Hepatocyte (in vitro differentiated cells): ENCODE results near the gene BRD3. TPM values are rescaled to one million over a fixed set of nuclear protein-coding genes. Genes with fewer than 3 reads are reported as not detected.

Experiments used
- DNase-seq: peaks from one replicate; pipeline ENCODE4 v3.0.0-alpha.2; 2016; ENCODE audit warnings: low spot score
- H2AFZ ChIP-seq: fragments of 200-600 bp; sonication (generic); 2 replicates; pipeline ENCODE4 v1.6.0; 2016; ENCODE audit warnings: antibody characterized with exemption, mild to moderate bottlenecking
- H3K27ac ChIP-seq: fragments of 200-600 bp; sonication (generic); 2 replicates; pipeline ENCODE4 v1.5.1; 2016; ENCODE audit warnings: mild to moderate bottlenecking
- H3K27me3 ChIP-seq: fragments of 200-600 bp; sonication (generic); 2 replicates; pipeline ENCODE4 v1.6.1; 2016
- H3K36me3 ChIP-seq: fragments of 200-600 bp; sonication (generic); replicated peaks from 2 replicates; pipeline ENCODE4 v1.5.1; 2016; ENCODE audit warnings: low read depth; ENCODE audit not compliant: insufficient read depth
- H3K4me1 ChIP-seq: fragments of 200-600 bp; sonication (generic); 2 replicates; pipeline ENCODE4 v1.5.1; 2016; ENCODE audit warnings: mild to moderate bottlenecking, moderate library complexity; ENCODE audit not compliant: insufficient read depth
- H3K4me2 ChIP-seq: fragments of 200-600 bp; sonication (generic); 2 replicates; pipeline ENCODE4 v1.6.0; 2016
- H3K4me3 ChIP-seq: fragments of 200-600 bp; sonication (generic); 2 replicates; pipeline ENCODE4 v1.5.1; 2016; ENCODE audit warnings: mild to moderate bottlenecking
- H3K79me2 ChIP-seq: fragments of 200-600 bp; sonication (generic); 2 replicates; pipeline ENCODE4 v1.6.0; 2017; ENCODE audit warnings: mild to moderate bottlenecking
- H3K9me2 ChIP-seq: fragments of 200-600 bp; sonication (generic); replicated peaks from 2 replicates; pipeline ENCODE4 v1.6.0; 2017; ENCODE audit warnings: mild to moderate bottlenecking; ENCODE audit not compliant: insufficient read depth
- H3K9me3 ChIP-seq: fragments of 200-600 bp; sonication (generic); 2 replicates; pipeline ENCODE4 v1.5.1; 2016; ENCODE audit warnings: low read depth, mild to moderate bottlenecking
- H4K20me1 ChIP-seq: fragments of 200-600 bp; sonication (generic); 2 replicates; pipeline ENCODE4 v1.6.0; 2016; ENCODE audit warnings: mild to moderate bottlenecking; ENCODE audit not compliant: insufficient read depth, poor library complexity, severe bottlenecking
- CTCF ChIP-seq: fragments of 200-600 bp; sonication (generic); IDR thresholded peaks from 2 replicates; pipeline ENCODE4 v1.5.1; 2016; ENCODE audit warnings: antibody characterized with exemption, mild to moderate bottlenecking; ENCODE audit not compliant: poor library complexity
- EZH2 ChIP-seq: fragments of 200-600 bp; sonication (generic); IDR thresholded peaks from 2 replicates; pipeline ENCODE4 v1.6.1; 2016; ENCODE audit warnings: antibody characterized with exemption, mild to moderate bottlenecking, borderline replicate concordance
- EZH2phosphoT487 ChIP-seq: fragments of 200-600 bp; sonication (generic); IDR thresholded peaks from one replicate; pipeline ENCODE4 v1.6.1; 2018; ENCODE audit warnings: antibody characterized with exemption, mild to moderate bottlenecking, low read depth, moderate library complexity; ENCODE audit not compliant: unreplicated experiment, severe bottlenecking
- WGBS: methylation state at CpG from one replicate; pipeline ENCODE4 v1.1.6; 2016; ENCODE audit warnings: low lambda C conversion rate; ENCODE audit errors: missing lambda C conversion rate; 5-methylcytosine and 5-hydroxymethylcytosine counted together
- polyA plus RNA-seq: library from polyadenylated mRNA; unstranded; fragments of >200 nt; fragmentation: Nextera tagmentation; extraction: Ambion mirVana; gene quantifications from 2 replicates; pipeline ENCODE4 v1.2.1, GENCODE V29; 2016
- total RNA-seq: library from RNA; depleted of rRNA; stranded (reverse); fragments of >200 nt; gene quantifications from 2 replicates; pipeline ENCODE4 v1.2.3, GENCODE V29; 2014

Gene BRD3
- total and polyA plus RNA-seq, 2 experiments from 2014 or later: 9.0 to 29.6 TPM

GRCh38 chr9:134065612-134066419 lies 2.0 kb downstream of the BRD3 start:
- no peaks in the 10 kb centered on the region for H3K36me3 ChIP-seq
- H3K4me3 ChIP-seq: peak overlapping the region; percentile 91
- H3K9me3 ChIP-seq: no peaks in the 10 kb centered on the region
- peak; percentile 62 for DNase-seq
- H3K4me1 ChIP-seq: peaks cover 12% of the 10 kb centered on the region
- H3K27me3 ChIP-seq: peaks cover 12% of the 10 kb centered on the region
- peak overlapping the region; percentile 62 for H3K27ac ChIP-seq
- peaks cover 61% of the 10 kb centered on the region for H4K20me1 ChIP-seq
- TF ChIP-seq EZH2 (no peak), CTCF (no peak), EZH2phosphoT487 (no peak)
- no peaks in the 10 kb centered on the region for H3K9me2 ChIP-seq
- WGBS: 38% methylated on average over 28 of the region's 28 CpGs
- H3K4me2 ChIP-seq: peak overlapping the region; percentile 98
- H3K79me2 ChIP-seq: peaks cover 63% of the 10 kb centered on the region
- no peak overlapping the region for H2AFZ ChIP-seq

GRCh38 chr9:134064711-134065110 lies 3.1 kb downstream of the BRD3 start:
- no peak for DNase-seq
- 95% methylated on average over 7 of the region's 7 CpGs for WGBS

GRCh38 chr9:134063571-134064450 lies 4.0 kb downstream of the BRD3 start:
- Histone ChIP-seq H4K20me1 (peaks cover 81% of the 10 kb centered on the region), H2AFZ (no peak overlapping the region), H3K79me2 (peaks cover 84% of the 10 kb centered on the region), H3K27me3 (no peaks in the 10 kb centered on the region), H3K4me1 (peaks cover 21% of the 10 kb centered on the region), H3K4me2 (no peak overlapping the region), H3K36me3 (no peaks in the 10 kb centered on the region), H3K9me2 (no peaks in the 10 kb centered on the region), H3K4me3 (no peak overlapping the region), H3K27ac (no peak overlapping the region), H3K9me3 (no peaks in the 10 kb centered on the region)
- no peak for DNase-seq
- TF ChIP-seq CTCF: no peak
- TF ChIP-seq EZH2phosphoT487: no peak
- TF ChIP-seq EZH2: no peak
- 94% methylated on average over 27 of the region's 29 CpGs for WGBS

More at GRCh38 chr9:134064711-134065110, 3.1 kb downstream of the BRD3 start:
- no peak overlapping the region for H2AFZ ChIP-seq
- no peak overlapping the region for H3K27ac ChIP-seq
- H3K4me2 ChIP-seq: no peak overlapping the region
- TF ChIP-seq EZH2 (no peak), EZH2phosphoT487 (no peak), CTCF (no peak)
- no peaks in the 10 kb centered on the region for H3K9me3 ChIP-seq
- H3K79me2 ChIP-seq: peaks cover 75% of the 10 kb centered on the region
- peaks cover 5% of the 10 kb centered on the region for H3K27me3 ChIP-seq
- H3K9me2 ChIP-seq: no peaks in the 10 kb centered on the region
- no peak overlapping the region for H3K4me3 ChIP-seq
- H3K36me3 ChIP-seq: no peaks in the 10 kb centered on the region
- peaks cover 72% of the 10 kb centered on the region for H4K20me1 ChIP-seq
- H3K4me1 ChIP-seq: peaks cover 12% of the 10 kb centered on the region
